ENCODE results near the gene OR10G7. TPM values are rescaled to one million over a fixed set of nuclear protein-coding genes. Genes with fewer than 3 reads are reported as not detected.
A peak's percentile ranks its signal among the peaks of the same experiment; 100 is the strongest.

OR10G7 gene
- total and polyA plus RNA-seq, 2 of the 13 experiments (the other 11 are each of a cell fraction or from before 2014, with no cell fraction given): not detected

DNA sequence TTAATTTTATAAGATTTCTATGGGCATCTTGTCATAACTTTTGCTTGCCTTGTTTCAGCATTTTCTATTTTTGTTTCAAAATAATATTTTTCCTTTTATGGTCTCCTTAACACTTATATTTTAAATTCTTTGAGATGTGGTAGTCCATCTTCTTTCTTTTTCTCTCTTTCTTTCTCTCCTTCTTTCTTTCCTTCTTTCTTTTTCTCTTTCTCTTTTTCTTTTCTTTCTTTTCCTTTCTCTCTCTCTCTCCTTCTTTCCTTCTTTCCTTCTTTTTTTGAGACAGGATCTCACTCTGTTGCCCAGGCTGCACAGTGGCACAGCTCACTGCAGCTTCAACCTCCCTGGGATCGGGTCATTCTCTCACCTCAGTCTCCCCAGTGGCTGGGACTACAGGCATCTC is 36.1 kb upstream of the OR10G7 start (continued):
- TF ChIP-seq, protein P1, sequence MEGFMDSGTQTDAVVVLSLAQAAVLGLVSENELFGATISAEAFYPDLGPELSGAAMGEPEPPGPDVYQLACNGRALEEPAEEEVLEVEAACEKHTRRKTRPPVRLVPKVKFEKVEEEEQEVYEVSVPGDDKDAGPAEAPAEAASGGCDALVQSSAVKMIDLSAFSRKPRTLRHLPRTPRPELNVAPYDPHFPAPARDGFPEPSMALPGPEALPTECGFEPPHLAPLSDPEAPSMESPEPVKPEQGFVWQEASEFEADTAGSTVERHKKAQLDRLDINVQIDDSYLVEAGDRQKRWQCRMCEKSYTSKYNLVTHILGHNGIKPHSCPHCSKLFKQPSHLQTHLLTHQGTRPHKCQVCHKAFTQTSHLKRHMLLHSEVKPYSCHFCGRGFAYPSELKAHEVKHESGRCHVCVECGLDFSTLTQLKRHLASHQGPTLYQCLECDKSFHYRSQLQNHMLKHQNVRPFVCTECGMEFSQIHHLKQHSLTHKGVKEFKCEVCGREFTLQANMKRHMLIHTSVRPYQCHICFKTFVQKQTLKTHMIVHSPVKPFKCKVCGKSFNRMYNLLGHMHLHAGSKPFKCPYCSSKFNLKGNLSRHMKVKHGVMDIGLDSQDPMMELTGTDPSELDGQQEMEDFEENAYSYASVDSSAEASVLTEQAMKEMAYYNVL (CRISPR knock-in tag; IDR thresholded peaks at IDR 0.05; ENCODE audit: borderline replicate concordance): no peak
- TF ChIP-seq, protein P2, sequence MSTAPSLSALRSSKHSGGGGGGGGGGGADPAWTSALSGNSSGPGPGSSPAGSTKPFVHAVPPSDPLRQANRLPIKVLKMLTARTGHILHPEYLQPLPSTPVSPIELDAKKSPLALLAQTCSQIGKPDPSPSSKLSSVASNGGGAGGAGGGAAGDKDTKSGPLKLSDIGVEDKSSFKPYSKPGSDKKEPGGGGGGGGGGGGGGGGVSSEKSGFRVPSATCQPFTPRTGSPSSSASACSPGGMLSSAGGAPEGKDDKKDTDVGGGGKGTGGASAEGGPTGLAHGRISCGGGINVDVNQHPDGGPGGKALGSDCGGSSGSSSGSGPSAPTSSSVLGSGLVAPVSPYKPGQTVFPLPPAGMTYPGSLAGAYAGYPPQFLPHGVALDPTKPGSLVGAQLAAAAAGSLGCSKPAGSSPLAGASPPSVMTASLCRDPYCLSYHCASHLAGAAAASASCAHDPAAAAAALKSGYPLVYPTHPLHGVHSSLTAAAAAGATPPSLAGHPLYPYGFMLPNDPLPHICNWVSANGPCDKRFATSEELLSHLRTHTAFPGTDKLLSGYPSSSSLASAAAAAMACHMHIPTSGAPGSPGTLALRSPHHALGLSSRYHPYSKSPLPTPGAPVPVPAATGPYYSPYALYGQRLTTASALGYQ (CRISPR knock-in tag; IDR thresholded peaks at IDR 0.05): no peak
- TF ChIP-seq, protein P3, sequence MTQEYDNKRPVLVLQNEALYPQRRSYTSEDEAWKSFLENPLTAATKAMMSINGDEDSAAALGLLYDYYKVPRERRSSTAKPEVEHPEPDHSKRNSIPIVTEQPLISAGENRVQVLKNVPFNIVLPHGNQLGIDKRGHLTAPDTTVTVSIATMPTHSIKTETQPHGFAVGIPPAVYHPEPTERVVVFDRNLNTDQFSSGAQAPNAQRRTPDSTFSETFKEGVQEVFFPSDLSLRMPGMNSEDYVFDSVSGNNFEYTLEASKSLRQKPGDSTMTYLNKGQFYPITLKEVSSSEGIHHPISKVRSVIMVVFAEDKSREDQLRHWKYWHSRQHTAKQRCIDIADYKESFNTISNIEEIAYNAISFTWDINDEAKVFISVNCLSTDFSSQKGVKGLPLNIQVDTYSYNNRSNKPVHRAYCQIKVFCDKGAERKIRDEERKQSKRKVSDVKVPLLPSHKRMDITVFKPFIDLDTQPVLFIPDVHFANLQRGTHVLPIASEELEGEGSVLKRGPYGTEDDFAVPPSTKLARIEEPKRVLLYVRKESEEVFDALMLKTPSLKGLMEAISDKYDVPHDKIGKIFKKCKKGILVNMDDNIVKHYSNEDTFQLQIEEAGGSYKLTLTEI (CRISPR knock-in tag; conservative IDR thresholded peaks at IDR 0.05): no peak
- no peak for TF ChIP-seq CHCHD3 (CRISPR knock-in tag; IDR thresholded peaks at IDR 0.05)

DNA sequence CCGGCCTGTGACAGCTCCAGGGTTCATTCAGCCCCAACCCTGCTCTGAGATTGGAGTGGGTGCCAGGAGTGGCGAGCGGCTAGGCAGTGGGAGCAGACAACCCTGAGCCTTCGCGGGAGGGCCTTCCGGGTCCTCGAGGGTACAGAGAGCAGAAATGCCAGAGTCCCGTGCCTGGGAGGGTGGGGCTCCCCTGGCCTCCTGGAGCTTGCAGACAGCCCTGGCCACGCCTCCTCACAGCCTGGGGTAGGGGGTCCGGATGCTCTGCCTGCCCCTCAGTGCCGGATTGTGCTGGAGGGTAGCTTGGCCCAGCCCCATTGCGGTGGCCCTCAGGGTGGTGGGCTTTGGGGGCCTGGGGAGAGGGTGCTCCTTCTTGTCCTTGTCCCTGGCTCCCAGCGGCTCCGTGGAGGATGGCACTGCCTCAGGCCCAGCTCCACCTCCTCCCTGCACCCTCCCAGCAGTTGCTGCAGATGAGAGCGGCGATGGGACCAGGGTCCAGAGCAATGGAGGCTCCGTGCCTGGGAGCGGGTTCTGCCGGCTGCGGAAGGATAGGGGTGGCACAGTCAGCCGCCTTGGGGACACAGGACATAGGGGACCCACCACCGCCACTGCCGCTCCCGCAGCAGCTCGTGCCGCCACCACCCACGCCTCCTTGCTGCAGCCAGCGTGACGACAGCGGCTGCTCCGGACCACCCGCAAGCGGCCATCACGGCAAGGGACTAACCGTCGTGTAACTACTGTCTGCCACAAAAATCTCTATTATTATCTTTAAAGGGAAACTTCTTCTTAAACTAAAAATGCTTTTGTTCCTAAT is 34.9 kb upstream of the OR10G7 start:
- FAIRE-seq (no peak), ATAC-seq (peak; percentile 85), DNase-seq (ENCODE audit: low spot score) (no peak)
- Histone ChIP-seq H2AFZ (ENCODE audit: low read length) (no peak overlapping the region), H3K4me2 (ENCODE audit: low read depth, low read length) (peak overlapping the region; percentile 63), H3K36me3 (replicated peaks in 1 of 2; ENCODE audit: control insufficient read depth in 1 of 2, insufficient read depth in 2 of 2, low read length in 2 of 2) (no peaks in the 10 kb centered on the region), H3K27ac (ENCODE audit: extremely low read length, insufficient read depth, low read length) (no peak overlapping the region), H3K9me3 (ENCODE audit: low read length) (no peaks in the 10 kb centered on the region), H4K20me1 (ENCODE audit: insufficient read depth, low read length) (no peaks in the 10 kb centered on the region), H3K4me3 (replicated peaks in 1 of 3; ENCODE audit: insufficient read depth in 1 of 3, low read depth in 2 of 3, low read length in 3 of 3) (peak overlapping the region in 2 of 3 experiments; percentile 36 to 50; a peak in 3 of 6 replicates), H3K27me3 (ENCODE audit: control insufficient read depth in 1 of 2, insufficient read depth in 2 of 2, low read length in 2 of 2) (peaks cover 10 to 23% of the 10 kb centered on the region in 2 experiments; a peak in 4 of 5 replicates), H3K9ac (ENCODE audit: insufficient read depth, low read depth, low read length) (no peak overlapping the region), H3K79me2 (ENCODE audit: insufficient read depth, low read length) (no peaks in the 10 kb centered on the region), H3K4me1 (ENCODE audit: insufficient read depth, low read length) (0 out of 2 replicates have a peak, but pooled peaks cover 9% of the 10 kb centered on the region)
- no TSS peak for BruUV-seq (replicated peaks)
- CTCF ChIA-PET (ENCODE audit: low intra/inter-chr PET ratio, low total read pairs): no interaction called here
- in situ Hi-C loops (cut with HindIII; ENCODE audit: extremely low pct_ligation_motif_present, low pct_unique_long_range_greater_than_20kb) (loop anchor here (5.0 kb wide), 1 partner anchor 121 kb away; no protein-coding TSS in a partner anchor), intact Hi-C loops (cut with micrococcal nuclease; ENCODE audit: unreplicated experiment) (no loop called here)
- POLR2A ChIA-PET: no interaction called here
- 5% methylated on average over 10 of the region's 36 CpGs for WGBS (ENCODE audit: low lambda C conversion rate)
- 0 out of 2 replicates have a peak, but pooled peaks have one; percentile 41 for TF ChIP-seq MTF2 (CRISPR knock-in tag; IDR thresholded peaks at IDR 0.05; ENCODE audit: borderline replicate concordance)
- TF ChIP-seq ZSCAN22 (CRISPR knock-in tag; IDR thresholded peaks at IDR 0.05): no peak
